ENCODE measurements around the gene EOGT. TPM values are rescaled to one million over a fixed set of nuclear protein-coding genes. Genes with fewer than 3 reads are reported as not detected.
A peak's percentile ranks its signal among the peaks of the same experiment; 100 is the strongest.

Gene EOGT
- total and polyA plus RNA-seq, 2 of the 4 experiments (the other 2 are of a cell fraction), result 12.3 to 41.2 TPM

GRCh38 chr3:68999605-69000004 lies 13.9 kb downstream of the EOGT start:
- Histone ChIP-seq H3K4me1 (ENCODE audit: control insufficient read depth, insufficient read depth, low read length) (peaks cover 14% of the 10 kb centered on the region), H3K27me3 (ENCODE audit: control insufficient read depth, insufficient read depth, low read length) (no peaks in the 10 kb centered on the region), H3K27ac (ENCODE audit: insufficient read depth, low read length) (peak overlapping the region; percentile 71; the same call in 1 of the 2 replicates), H3K56ac (ENCODE audit: extremely low read depth, insufficient read depth, low read length) (no peak overlapping the region), H3K14ac (replicated peaks; ENCODE audit: low read depth, low read length) (no peak overlapping the region), H2AFZ (replicated peaks; ENCODE audit: low read length, poor library complexity) (no peak overlapping the region), H3K9me3 (ENCODE audit: control insufficient read depth, insufficient read depth, low read length) (no peaks in the 10 kb centered on the region), H3K79me1 (ENCODE audit: low read depth in 1 of 2, low read length in 2 of 2) (peaks cover 0 to 10% of the 10 kb centered on the region in 2 experiments; a peak in 3 of 4 replicates), H2AK9ac (replicated peaks; ENCODE audit: low read depth, low read length, poor library complexity) (no peak overlapping the region), H4K20me1 (ENCODE audit: insufficient read depth, low read length) (0 out of 2 replicates have a peak, but pooled peaks cover 3% of the 10 kb centered on the region), H3K4ac (ENCODE audit: low read depth, low read length) (0 out of 2 replicates have a peak overlapping the region, but pooled peaks have one; percentile 34), H4K8ac (ENCODE audit: low read depth in 2 of 2, low read length in 2 of 2) (no peak overlapping the region), H3K4me3 (ENCODE audit: insufficient read depth, low read depth, low read length) (no peak overlapping the region), H3K9ac (ENCODE audit: low read depth, low read length) (no peak overlapping the region), H3K9me1 (ENCODE audit: insufficient read depth, low read length) (peaks cover 7% of the 10 kb centered on the region), H3K36me3 (ENCODE audit: control insufficient read depth, insufficient read depth, low read length) (peaks cover 33% of the 10 kb centered on the region), H2AK5ac (ENCODE audit: low read depth, low read length) (no peak overlapping the region), H2BK5ac (ENCODE audit: low read depth, low read length, poor library complexity, severe bottlenecking) (peak overlapping the region; percentile 20), H4K91ac (ENCODE audit: insufficient read depth, low read depth, low read length) (no peak overlapping the region), H3K18ac (ENCODE audit: low read depth, low read length) (peak overlapping the region; percentile 72; the same call in 1 of the 2 replicates), H2BK120ac (ENCODE audit: low read depth, low read length) (no peak overlapping the region), H3K4me2 (ENCODE audit: low read depth, low read length) (peak overlapping the region; percentile 62), H2BK15ac (ENCODE audit: low read depth, low read length) (no peak overlapping the region), H3K23ac (ENCODE audit: low read depth, low read length) (no peak overlapping the region), H2BK20ac (ENCODE audit: low read depth, low read length) (no peak overlapping the region), H4K5ac (ENCODE audit: low read depth, low read length) (peak overlapping the region; percentile 62; the same call in 1 of the 2 replicates)
- ChIA-PET POLR2A (ENCODE audit: unreplicated experiment) (no interaction called here), CTCF (no interaction called here)
- no TSS peak for BruUV-seq (replicated peaks)
- intact Hi-C loops (cut with micrococcal nuclease) (no loop called here), in situ Hi-C loops (cut with MboI; ENCODE audit: low sequenced_read_pairs) (no loop called here), dilution Hi-C loops (cut with HindIII; ENCODE audit: low sequenced_read_pairs, unreplicated experiment) (no loop called here)
- peak; percentile 90 for ATAC-seq (ENCODE audit: low read depth)
- TF ChIP-seq BHLHE40 (IDR thresholded peaks at IDR 0.05; ENCODE audit: low read depth, low read length), result no peak
- no peak for TF ChIP-seq MAFK (IDR thresholded peaks at IDR 0.05; ENCODE audit: low read depth, low read length)
- no peak for TF ChIP-seq CHD1 (IDR thresholded peaks at IDR 0.05; ENCODE audit: low read depth, low read length)
- no peak for TF ChIP-seq RFX5 (IDR thresholded peaks at IDR 0.05; ENCODE audit: low read depth, low read length)
- TF ChIP-seq POLR2A (IDR thresholded peaks at IDR 0.05; ENCODE audit: low read depth, low read length), result no peak
- no peak for TF ChIP-seq FOS (IDR thresholded peaks at IDR 0.05; ENCODE audit: low read depth, low read length)
- no peak for TF ChIP-seq SMC3 (IDR thresholded peaks at IDR 0.05; ENCODE audit: low read depth, low read length)
- no peak for TF ChIP-seq RAD21 (IDR thresholded peaks at IDR 0.05; ENCODE audit: low read length)
- no peak for TF ChIP-seq CEBPB (IDR thresholded peaks at IDR 0.05; ENCODE audit: low read depth, low read length)
- TF ChIP-seq MXI1 (IDR thresholded peaks at IDR 0.05; ENCODE audit: borderline replicate concordance, low read depth, low read length), result no peak
- no peak for TF ChIP-seq CTCF (conservative IDR thresholded peaks at IDR 0.05; ENCODE audit: low read depth, low read length)
- TF ChIP-seq USF2 (IDR thresholded peaks at IDR 0.05; ENCODE audit: low read depth, low read length), result no peak
- no peak for TF ChIP-seq ELK1 (IDR thresholded peaks at IDR 0.05; ENCODE audit: borderline replicate concordance, low read depth, low read length)
- DNase-seq, result peak; percentile 46
- no CpG with 5 or more reads among the region's 1 CpG for WGBS, 2 experiments (ENCODE audit: extremely low coverage in 2 of 2, insufficient read length in 1 of 2)

All from IMR-90 (cell line).